Activated T-helper 1 cell treated with Interleukin-2 at 50 U/mL for 16 hours (primary cell): ENCODE data around the gene OR6N2.

Experiments
- DNase-seq: peaks from one replicate; pipeline ENCODE4 v3.0.0-alpha.2; 2020; ENCODE audit warnings: low read depth

The OR6N2 gene

GRCh38 chr1:158752155-158752712 is 28.8 kb downstream of the OR6N2 start:
- DNase-seq, result no peak

- DNase-seq, result no peak
Observed at GRCh38 chr1:158735848-158736247, 45.2 kb downstream of the OR6N2 start.

- DNase-seq, result no peak
Observed at GRCh38 chr1:158732524-158732923, 48.5 kb downstream of the OR6N2 start.

GRCh38 chr1:158731707-158732106 is 49.3 kb downstream of the OR6N2 start:
- DNase-seq, result no peak

GRCh38 chr1:158730453-158730852 is 50.6 kb downstream of the OR6N2 start:
- no peak for DNase-seq

GRCh38 chr1:158728510-158729225 is 52.3 kb downstream of the OR6N2 start:
- no peak for DNase-seq

GRCh38 chr1:158724442-158724841 is 56.6 kb downstream of the OR6N2 start:
- no peak for DNase-seq
